Kidney (tissue), 14 donors: ENCODE measurements around the gene NR5A1. TPM values are rescaled to one million over a fixed set of nuclear protein-coding genes. Genes with fewer than 3 reads are reported as not detected.

ENCODE experiments used
- DNase-seq, 5 donors: peaks; one replicate each; pipeline ENCODE4 v3.0.0-alpha.2; 2013 to 2020
- FAIRE-seq: peaks from 2 replicates; lab custom pipeline; 2012; peaks lifted over from hg19 to GRCh38; lab: Jason Lieb, UNC
- H3K27ac ChIP-seq, 2 donors: one replicate each; pipeline ENCODE4 v1.7.0; 2013; ENCODE audit warnings: low read depth in 2 of 2, low read length in 2 of 2, inconsistent platforms in 1 of 2
- H3K27me3 ChIP-seq: one replicate; pipeline ENCODE4 v1.7.1; 2013; ENCODE audit warnings: low read length, inconsistent platforms; ENCODE audit not compliant: control insufficient read depth, insufficient read depth
- H3K36me3 ChIP-seq, 3 donors: one replicate each; pipeline versions ENCODE4 v1.7.0 to v1.7.1; 2013; ENCODE audit warnings: low read length in 3 of 3, control low read depth in 1 of 3, inconsistent platforms in 1 of 3; ENCODE audit not compliant: insufficient read depth in 3 of 3, control insufficient read depth in 2 of 3
- H3K4me1 ChIP-seq, 3 donors: one replicate each; pipeline versions ENCODE4 v1.7.0 to v1.7.1; 2013; ENCODE audit warnings: low read length in 3 of 3, inconsistent platforms in 1 of 3, low read depth in 1 of 3; ENCODE audit not compliant: control insufficient read depth in 2 of 3, insufficient read depth in 2 of 3
- H3K4me3 ChIP-seq, 3 donors: one replicate each; pipeline versions ENCODE4 v1.7.0 to v1.8.1; 2013; ENCODE audit warnings: low read length in 3 of 3, control low read depth in 1 of 3, inconsistent platforms in 1 of 3
- H3K9ac ChIP-seq, 3 donors: one replicate each; pipeline versions ENCODE4 v1.7.0 to v1.7.1; 2013; ENCODE audit warnings: low read length in 3 of 3, control low read depth in 1 of 3, inconsistent platforms in 1 of 3
- H3K9me3 ChIP-seq, 3 donors: one replicate each; pipeline versions ENCODE4 v1.7.0 to v1.7.1; 2013; ENCODE audit warnings: low read length in 3 of 3, control low read depth in 1 of 3, inconsistent platforms in 1 of 3; ENCODE audit not compliant: control insufficient read depth in 2 of 3, insufficient read depth in 1 of 3
- CTCF ChIP-seq: IDR thresholded peaks from 3 replicates; pipeline ENCODE4 v1.5.1; 2012; ENCODE audit warnings: mild to moderate bottlenecking, moderate library complexity, borderline replicate concordance; ENCODE audit not compliant: insufficient read depth; ENCODE audit errors: extremely low read depth
- intact Hi-C: fragments of 100-400 bp; cut with DNase I; formaldehyde crosslinking; loops from one replicate; pipeline ENCODE4 v1.11.1; 2022
- polyA plus RNA-seq: library from polyadenylated mRNA; stranded (reverse); fragments of 350-450 nt; fragmentation: Illumina TruSeq; extraction: RNeasy Lipid Tissue Mini Kit (QIAGEN cat#74804); gene quantifications from one replicate; pipeline ENCODE4 v1.2.3, GENCODE V29; 2014; ENCODE audit warnings: low read depth, low replicate concordance; ENCODE audit not compliant: insufficient read depth
- total RNA-seq: library from RNA; stranded (reverse); fragmentation: NEBNext Ultra II Directional; extraction: Animal tissue kit (Norgen Biotek cat#: 25700); gene quantifications from one replicate; pipeline ENCODE4 v1.2.1, GENCODE V29; 2021
- donor health status: control.
- donor health status: control.
- donor health status: control.
- donor health status: control.
- donor health status: control.
- donor health status: DM: yes; HTN: yes; CAD: no.
- donor health status: Normal renal cell carcinoma (clear cell type).

Gene NR5A1
- total and polyA plus RNA-seq, 2 donors from 2014 or later: not detected

GRCh38 chr9:124527781-124528180, 20.6 kb upstream of the NR5A1 start:
- intact Hi-C loops: no loop called here
- Histone ChIP-seq H3K27me3 (no peaks in the 10 kb centered on the region), H3K4me1 (no peaks in the 10 kb centered on the region), H3K9me3 (no peaks in the 10 kb centered on the region), H3K36me3 (peaks cover 0 to 14% (median 5%) of the 10 kb centered on the region in 3 donors), H3K9ac (no peak overlapping the region), H3K4me3 (no peak overlapping the region), H3K27ac (no peak overlapping the region)
- no peak for FAIRE-seq
- no peak for DNase-seq
- TF ChIP-seq CTCF: no peak

- FAIRE-seq: no peak
- TF ChIP-seq CTCF: no peak
These were observed 19.0 kb upstream of the NR5A1 start for GRCh38 chr9:124526174-124526573.

DNA sequence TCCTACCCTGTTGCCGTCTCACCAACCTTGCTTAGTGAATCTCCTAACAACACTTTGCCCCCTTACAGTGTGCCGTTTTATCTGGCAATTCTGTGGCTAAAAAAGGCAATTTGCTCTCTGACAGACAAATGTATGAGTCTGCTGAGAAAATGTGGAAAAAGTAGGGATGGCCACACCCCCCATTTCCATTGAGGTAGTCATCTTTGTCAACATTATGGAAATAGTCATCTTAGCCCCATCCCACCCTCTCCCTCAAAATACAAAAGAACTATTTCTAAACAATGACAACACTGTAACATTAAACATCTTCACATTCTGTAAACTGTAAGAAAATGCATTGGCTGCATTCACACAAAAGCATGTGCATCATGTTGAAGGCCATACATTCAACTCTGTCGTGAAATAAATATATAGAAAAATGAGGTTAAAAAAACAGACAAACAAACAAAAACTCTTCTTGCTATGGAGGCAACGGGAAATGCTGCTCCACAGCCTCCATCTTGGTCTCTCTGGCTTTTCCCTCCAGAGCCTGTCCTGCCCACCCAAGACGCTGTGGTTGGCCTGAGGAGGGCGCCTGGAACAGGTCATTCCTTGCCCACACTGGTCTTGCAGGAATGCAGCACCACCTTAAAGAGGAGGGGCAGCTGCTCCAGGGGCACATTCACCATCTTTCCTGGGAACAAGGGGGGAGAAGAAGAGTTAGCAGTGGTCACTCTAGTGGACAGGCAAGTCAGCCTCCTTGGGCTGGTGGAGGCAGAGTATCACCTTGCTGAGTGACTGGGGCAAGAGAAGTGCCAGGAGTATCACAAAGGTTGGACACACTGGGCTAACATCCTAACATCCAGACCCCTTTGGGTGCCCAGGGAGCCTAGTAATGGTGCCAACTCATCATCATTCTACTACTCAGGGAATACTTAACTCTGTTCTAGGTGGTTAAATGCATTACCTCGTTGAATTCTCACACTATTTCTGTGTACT, 15.2 kb upstream of the NR5A1 start:
- H3K4me3 ChIP-seq: no peak overlapping the region
- H3K9ac ChIP-seq: no peak overlapping the region
- FAIRE-seq (no peak), DNase-seq (no peak)
- no peaks in the 10 kb centered on the region for H3K27me3 ChIP-seq
- no peak overlapping the region for H3K27ac ChIP-seq
- peaks cover 0 to 14% (median 7%) of the 10 kb centered on the region in 3 donors for H3K36me3 ChIP-seq
- no peaks in the 10 kb centered on the region for H3K4me1 ChIP-seq
- H3K9me3 ChIP-seq: no peaks in the 10 kb centered on the region
- no peak for TF ChIP-seq CTCF
- intact Hi-C loops: no loop called here

More at GRCh38 chr9:124526174-124526573, 19.0 kb upstream of the NR5A1 start:
- no peak overlapping the region for H3K4me3 ChIP-seq
- no peaks in the 10 kb centered on the region for H3K27me3 ChIP-seq
- peaks cover 0 to 14% (median 7%) of the 10 kb centered on the region in 3 donors for H3K36me3 ChIP-seq
- H3K9ac ChIP-seq: no peak overlapping the region
- no peak overlapping the region for H3K27ac ChIP-seq
- no peaks in the 10 kb centered on the region for H3K4me1 ChIP-seq
- H3K9me3 ChIP-seq: no peaks in the 10 kb centered on the region
- intact Hi-C loops: no loop called here
- no peak for DNase-seq
